ENCODE results near the gene C4BPB.

The C4BPB gene

DNA sequence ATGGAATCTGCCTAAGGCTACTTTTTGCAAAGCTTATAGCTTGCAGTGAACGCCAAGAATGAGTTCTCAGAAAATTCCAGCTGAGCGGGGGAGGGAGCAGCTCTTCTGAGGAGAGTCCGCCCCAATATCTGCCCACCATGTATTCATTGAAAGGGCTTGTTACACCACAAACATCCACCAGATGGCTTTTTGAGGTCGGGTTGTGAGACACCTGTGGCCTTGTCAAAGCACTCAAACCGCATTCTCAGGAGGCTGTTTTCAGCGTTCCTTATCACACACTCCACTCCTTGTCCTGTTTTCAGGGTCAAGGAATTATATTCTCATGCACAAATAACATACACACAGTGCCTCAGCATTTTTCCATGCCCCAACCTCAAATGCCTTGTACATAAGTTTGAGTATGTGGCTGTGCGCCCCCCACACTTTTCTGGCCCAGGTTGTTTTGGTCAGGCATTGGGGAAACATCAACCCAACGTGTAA, 3.9 kb upstream of the C4BPB start:
- DNase-seq (ENCODE audit: low read depth, low spot score): peak; percentile 75

DNA sequence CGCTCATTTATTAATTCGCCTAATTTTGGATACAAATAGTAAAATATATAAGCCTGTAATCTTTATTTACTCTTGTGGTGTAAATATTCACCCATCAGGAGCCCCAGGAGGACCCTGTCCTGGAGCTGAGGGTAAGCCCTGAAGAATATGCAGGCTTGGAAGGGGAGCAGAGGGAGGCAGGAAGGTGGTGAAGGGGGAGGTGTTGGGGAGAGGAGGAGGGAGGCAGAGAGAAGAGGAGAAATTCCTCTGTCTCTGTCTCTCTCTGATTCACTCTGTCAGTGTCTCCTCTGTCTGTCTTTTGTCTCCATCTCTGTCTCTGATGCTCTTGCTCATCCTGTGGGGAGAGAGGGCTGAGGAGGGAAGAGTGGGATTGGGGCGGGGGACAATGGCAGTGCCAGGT, 2.8 kb upstream of the C4BPB start:
- DNase-seq (ENCODE audit: low read depth, low spot score): no peak

DNA sequence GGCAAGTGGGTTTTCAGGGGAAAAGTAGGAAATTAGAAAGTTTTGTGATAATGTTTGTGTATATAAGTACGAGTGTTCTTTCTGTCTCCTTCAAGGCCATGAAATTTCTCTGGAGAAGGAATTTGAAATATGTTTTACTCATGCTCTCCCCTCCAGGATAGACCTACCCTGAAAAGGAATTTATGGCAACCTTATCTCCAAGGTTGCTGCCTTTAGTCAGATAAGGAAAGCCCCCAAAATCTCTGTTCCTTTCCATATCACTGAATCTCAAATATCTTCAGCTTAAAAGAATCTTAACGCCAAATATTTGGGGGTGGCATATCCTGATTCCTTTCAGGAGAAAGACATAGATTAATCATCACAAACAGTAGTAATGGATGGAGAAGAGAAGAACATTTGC, 499 bp upstream of the C4BPB start:
- no peak for DNase-seq (ENCODE audit: low read depth, low spot score)

DNA sequence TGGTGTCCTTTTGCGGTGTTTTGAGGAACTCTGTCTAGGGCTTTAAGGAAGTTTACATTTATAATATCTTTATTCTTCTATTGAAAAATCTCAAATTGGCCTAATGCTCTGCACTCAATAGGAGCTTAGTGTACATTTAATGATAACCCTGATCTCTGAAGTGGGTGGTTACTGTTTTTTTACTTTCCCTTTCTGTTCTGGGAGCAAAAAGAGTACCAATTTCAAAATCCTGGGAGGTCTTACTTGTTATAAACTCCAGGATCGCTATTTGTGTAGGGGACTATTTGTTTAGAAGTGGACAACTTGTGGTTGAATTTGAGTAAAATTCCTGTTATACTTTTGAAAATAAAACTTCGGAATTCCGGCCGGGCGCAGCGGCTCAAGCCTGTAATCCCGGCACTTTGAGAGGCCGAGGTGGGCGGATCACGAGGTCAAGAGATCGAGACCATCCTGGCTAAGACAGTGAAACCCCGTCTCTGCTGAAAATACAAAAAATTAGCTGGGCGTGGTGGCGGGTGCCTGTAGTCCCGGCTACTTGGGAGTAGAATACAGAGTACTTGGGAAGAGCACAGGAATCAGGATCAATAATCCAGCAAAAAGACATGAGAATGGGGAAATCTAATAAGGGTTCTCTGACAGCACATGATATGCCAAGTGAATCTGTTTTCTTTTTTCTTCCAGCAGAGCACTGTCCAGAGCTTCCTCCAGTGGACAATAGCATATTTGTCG, 1.1 kb downstream of the C4BPB start:
- no peak for DNase-seq (ENCODE audit: low read depth, low spot score)

DNA sequence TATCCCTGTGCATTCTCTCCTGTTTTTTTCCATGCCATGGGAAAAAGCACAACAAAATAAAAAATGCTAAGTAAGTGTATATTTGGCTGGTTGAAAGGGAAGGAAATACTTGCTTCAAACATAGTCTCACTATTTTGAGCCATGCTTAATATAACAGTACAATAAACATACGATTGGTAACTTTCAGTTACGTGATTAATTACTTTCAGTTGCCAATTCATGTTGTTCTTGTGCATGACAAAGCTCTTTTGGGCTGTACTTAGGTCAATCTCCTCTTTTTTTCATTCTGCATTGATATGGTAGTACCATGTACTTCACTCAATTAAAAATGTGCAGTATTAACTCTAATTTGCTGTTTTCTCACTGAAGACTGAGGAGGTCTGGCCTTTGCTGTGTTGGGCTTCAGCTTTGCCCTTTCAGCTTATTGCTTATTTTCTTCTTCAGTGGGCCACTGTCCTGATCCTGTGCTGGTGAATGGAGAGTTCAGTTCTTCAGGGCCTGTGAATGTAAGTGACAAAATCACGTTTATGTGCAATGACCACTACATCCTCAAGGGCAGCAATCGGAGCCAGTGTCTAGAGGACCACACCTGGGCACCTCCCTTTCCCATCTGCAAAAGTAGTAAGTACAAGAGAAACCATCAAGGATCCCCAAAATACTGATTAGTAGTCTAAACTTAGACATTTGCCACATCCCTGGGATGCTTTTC, 2.7 kb downstream of the C4BPB start:
- DNase-seq (ENCODE audit: low read depth, low spot score): no peak

DNA sequence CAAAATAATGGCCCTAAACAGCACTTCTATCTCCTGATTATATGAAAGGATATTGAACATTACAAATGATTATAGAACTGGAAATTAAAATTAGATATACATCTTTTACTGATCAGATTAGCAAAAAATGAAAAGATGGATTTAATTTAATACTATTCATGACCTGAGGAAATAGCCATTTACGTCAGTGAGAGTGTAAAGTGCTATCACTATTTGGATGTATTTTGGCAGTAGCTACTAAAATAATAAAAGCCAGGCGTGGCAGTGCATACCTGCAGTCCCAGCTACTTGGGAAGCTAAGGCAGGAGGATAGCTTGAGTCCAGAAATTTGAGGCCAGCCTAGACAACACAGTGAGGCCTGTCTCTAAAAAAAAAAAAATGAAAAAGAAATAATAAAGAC, 5.3 kb downstream of the C4BPB start:
- DNase-seq (ENCODE audit: low read depth, low spot score): no peak

DNA sequence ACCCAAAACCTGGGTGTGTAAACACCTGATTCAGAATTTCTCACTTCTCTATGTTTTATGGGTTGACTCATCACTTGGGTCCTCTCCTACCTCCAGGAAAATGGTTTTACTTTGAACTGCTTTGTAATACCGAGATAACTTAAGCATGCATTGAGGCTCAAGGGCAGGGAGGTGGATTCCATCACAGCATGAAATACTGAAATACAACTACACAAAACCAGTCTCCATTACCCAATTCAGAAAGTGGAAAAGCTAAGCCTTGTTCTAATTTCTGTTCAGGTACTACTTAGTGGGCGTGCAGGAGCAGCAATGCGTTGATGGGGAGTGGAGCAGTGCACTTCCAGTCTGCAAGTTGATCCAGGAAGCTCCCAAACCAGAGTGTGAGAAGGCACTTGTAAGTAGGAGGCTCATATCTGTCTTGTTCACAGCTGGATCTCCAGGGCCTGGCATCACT, 9.2 kb downstream of the C4BPB start:
- DNase-seq (ENCODE audit: low read depth, low spot score): no peak

DNA sequence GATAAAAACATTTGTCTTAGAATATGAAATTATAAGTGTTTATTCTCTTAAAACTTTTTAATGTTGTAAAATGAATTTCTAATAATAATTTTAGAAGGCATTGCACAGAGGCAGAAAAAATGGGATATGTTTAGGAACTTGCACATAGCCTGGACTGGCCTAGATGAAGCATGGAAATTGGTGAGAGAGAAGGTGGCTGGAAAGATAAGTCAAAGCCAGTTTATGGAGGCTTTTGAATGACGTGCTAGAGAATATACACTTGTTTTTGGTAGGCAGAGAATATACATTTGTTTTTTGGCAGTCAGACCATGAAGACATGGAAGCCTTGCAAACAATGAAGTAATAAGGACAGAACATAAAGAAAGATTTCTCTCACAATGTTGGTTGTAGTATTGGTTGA, 13.1 kb downstream of the C4BPB start:
- DNase-seq (ENCODE audit: low read depth, low spot score): no peak

DNA sequence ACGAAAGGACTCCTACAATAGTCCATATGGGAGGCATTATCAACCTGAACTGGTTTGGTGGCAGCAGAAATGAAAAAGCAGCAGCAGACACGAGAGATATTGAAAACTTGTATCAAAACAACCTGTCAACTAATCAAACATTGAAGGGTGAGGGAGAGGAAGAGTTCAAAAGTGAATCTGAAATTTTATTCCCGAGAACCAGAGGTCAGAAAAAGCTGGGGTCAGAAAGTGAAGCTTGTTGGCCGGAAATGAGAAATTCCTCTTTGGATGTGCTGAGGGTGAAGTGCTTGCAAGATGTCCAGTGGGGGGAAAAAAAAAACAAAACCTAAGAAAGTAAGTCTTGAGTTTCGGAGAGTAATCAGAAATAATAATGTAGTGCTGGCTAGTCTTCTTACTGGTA, 13.5 kb downstream of the C4BPB start:
- no peak for DNase-seq (ENCODE audit: low read depth, low spot score)

DNA sequence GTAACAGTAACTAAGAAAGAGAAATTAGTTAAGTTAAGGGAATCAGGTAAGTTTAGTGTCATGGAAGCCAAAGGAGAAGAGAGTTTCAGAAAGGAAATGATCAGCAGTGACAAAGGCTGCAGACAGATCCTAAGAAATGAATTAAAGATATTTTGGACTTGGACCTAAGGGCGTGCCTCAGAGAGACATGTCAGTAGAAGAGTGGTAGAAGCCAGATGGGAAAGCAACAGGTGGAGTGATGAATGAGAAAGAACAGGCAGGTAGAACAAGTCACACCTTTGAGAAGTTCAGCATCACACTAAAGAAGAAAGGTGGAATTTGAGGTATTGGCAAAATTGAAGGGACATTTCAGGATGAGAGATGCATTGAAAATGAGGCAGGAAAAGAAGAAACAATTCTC, 14.0 kb downstream of the C4BPB start:
- no peak for DNase-seq (ENCODE audit: low read depth, low spot score)

DNA sequence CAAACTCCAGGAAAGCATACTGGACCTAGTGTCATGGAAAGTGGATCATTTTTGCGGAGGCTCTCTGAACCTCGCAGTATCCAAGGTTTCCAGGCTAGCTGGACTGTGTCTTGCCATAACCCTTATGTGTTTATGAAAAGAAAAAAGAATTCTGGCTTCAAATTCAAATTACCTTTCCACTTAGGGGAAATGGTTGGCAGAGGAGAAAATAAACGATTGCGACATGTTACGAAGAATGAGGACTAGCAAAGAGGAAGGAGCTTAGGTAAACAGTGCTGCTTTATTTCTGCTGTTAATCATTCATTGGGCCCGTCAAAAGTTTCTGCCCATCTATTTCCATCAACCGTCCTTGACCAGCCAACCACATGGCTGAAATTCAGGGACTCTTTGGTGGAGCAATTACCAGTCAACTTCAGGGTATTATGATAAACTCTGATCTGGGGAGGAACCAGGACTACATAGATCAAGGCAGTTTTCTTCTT, 15.3 kb downstream of the C4BPB start, which contains the start of gene C4BPA:
C4BPA (plus strand) TSS at position 342 of the 482 bp plus-strand sequence. CDS start 8,793 bp downstream, outside the sequence.
- DNase-seq (ENCODE audit: low read depth, low spot score): no peak

DNA sequence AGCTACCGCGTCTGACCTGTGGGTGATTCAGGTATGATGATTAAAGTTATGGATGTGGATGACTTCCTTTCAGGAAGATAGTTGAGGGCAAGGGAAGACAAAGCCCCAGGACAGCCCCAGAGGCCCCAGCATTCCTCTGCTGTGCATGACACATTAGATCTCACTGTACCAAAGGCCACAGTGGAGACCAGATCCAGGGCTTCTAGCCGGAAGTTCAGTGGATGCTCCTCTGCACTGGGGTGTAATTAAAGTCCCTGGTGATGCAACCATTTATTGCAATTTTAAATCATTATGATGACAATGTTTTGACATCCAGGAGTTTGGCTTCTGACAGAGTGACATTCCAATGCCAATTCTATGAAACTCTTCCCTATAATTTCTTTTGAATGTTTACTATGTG, 20.3 kb downstream of the C4BPB start:
- DNase-seq (ENCODE audit: low read depth, low spot score): no peak

DNA sequence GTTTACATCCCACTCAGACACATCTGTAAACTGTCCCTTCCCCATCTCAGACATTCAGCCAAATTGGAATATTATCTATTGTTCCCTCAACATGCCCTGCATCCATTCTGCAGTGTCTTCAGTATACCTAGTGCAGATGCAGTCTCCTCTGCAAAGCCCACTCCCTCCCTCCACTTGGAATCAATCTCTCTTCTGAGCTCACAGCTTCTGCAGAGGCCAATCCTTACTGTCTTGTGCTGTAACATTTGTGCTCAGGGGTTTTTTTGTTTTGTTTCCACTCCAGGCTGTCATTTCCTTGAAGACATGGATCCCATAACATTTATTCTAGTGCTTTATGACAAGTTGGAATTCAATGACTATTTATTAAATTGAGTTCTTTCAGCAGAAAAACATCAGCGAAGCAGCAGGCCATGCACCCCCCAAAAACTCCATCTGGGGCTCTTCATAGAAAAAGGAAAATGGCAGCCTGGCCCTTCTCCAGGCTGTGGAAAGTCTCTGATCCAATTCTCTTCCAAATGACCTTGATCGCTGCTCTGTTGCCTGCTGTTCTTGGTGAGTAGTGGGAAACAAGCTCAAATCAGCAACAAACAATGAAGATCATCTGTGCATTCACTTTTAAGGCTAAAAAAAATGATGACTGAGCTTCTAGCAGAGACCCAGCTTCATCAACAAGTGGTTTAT, 24.1 kb downstream of the C4BPB start:
- no peak for DNase-seq (ENCODE audit: low read depth, low spot score)

DNA sequence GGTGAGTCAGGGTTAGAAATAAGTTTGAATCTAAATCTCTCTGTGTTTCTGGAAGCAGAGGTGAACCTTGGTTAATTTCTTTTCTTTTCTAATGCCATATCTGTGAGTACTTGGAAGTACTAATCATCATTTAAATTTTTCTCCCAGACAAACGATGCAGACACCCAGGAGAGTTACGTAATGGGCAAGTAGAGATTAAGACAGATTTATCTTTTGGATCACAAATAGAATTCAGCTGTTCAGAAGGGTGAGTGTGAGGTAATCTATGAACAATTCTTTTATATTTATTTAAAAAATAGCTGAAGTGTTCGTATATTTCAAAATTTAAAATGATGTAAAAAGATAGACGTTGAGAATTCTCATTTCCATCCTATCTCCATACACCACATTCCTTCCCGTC, 26.6 kb downstream of the C4BPB start:
- DNase-seq (ENCODE audit: low read depth, low spot score): no peak

DNA sequence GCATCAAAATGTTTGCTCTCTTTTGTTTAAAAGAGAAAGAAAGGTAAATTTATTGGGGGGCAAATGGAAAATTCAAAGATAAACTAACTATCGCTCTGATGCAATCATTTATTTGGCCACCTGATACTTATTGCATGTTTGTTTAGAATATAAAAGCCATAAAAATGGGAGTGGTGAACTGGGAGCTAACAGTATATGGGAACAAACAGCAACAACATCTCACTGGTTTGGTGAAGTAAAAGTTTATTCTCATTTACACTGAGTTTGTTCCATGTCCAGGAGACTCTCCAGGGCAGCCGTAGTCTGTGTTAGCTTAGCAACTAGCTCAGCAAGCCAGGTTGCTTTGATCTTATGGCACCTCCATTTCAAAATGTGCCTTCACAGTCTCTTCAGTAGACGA, 35.7 kb downstream of the C4BPB start:
- no peak for DNase-seq (ENCODE audit: low read depth, low spot score)

DNA sequence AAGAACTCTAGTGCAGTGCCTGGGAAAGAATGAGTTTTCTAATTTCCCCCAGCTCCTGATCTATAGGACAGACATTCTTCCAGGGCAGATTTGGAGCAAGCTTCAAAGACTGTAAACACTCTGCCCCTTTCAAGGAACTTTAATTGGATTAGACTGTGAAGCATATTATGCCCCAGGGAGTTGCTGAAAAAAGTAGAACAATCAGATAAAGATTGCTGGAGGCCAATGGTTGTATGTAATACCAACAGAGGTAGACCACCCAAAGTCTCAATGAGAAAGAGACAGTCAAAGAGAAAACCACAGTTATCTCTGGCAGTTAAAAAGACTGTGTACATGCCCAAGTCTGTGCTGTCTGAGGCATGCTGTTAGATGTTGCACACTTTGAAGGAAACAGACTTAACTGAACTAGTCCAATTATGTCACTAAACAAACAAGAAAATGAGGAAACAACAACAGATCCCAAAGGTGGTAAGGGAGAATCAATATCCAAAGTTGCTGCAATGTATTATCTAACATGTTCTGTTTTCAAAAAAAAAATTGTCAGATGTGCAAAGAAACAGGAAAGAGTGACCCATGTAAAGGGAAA, 39.8 kb downstream of the C4BPB start:
- peak; percentile 24 for DNase-seq (ENCODE audit: low read depth, low spot score)

DNA sequence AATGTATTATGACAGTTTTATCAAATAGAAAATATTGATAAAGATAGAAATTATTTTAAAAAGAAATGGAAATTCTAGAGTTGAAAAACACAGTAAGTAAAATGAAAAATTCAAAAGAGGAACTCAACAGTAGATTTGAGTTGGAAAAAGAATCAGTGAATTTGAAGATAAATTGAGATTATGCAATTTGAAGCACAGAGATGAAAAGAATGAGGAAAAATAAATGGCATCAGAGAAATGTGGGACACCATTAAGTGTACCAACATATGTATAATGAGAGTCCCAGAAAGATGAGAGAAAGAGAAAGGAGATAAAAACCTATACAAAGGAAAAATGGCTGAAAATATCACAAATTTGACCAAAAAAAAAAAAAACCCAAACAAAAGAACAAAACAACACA, 40.4 kb downstream of the C4BPB start:
- DNase-seq (ENCODE audit: low read depth, low spot score): no peak

DNA sequence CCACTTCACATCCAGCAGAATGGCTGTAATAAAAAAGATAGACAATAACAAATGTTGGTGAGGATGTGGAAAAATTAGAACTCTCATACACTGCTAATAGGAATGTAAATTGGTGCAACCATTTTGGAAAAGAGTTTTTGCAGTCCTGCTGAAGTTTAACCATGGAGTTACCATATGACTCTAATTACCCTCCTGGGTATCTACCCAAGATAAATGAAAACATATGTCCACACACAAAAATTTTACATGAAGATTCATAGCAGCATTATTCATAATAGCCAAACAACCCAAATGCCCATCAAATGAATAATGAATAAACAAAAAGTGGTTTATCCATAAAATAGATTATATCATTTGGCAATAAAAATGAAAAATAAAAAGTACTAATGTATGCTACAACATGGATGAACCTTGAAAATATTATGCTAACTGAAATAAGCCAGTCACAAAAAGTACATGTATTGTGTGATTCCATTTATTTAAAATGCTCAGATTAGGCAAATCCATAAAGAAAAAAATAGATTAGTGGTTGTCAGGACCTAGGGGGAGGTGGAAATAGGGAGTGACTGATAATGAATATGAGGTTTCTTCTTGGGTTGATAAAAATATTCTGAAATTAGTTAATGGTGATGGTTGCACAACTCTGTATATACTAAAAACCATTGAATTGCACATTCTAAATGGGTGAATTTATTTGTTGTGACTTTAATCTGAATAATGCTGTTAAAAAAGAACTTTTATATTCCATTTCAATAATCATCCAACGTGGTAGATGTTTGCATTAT, 41.8 kb downstream of the C4BPB start:
- no peak for DNase-seq (ENCODE audit: low read depth, low spot score)

DNA sequence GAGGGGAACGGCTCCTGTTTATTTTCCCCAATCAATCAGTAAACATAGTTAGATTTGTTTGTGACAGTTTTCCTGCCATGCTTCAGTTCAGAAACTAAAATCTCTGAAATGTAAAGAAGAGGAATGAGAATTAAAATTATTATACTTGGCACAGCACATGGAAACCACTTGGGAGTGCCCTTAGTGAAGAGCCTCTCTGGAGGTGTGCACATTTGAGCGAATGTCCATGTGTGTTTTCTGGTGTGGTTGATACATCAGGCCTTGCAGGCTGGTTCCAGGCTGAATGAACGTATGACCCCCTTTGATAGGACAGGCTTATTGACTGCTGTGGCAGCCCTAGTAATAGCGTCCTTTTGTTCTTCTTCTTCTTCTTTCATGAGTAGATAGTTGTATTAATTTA, 42.5 kb downstream of the C4BPB start:
- no peak for DNase-seq (ENCODE audit: low read depth, low spot score)

DNA sequence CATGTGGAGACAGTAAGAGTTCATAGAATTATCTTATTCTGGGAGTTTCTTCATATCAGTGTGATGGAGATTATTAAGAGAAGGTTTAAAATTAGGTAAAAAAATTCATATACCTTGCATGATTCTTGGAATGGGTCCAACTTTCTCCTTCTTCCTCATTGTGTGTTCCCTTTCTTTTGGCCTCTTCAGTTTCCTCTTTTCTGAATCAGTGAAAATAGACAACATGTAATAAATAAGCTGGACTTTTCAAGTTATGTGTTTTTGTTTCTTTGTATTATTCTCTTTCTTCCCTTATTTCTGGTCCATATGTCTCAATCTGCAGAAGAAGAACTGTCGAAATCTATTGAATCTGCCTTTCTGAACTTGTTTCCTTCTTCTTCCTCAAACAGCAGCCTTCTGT, 45.9 kb downstream of the C4BPB start:
- DNase-seq (ENCODE audit: low read depth, low spot score): no peak

DNA sequence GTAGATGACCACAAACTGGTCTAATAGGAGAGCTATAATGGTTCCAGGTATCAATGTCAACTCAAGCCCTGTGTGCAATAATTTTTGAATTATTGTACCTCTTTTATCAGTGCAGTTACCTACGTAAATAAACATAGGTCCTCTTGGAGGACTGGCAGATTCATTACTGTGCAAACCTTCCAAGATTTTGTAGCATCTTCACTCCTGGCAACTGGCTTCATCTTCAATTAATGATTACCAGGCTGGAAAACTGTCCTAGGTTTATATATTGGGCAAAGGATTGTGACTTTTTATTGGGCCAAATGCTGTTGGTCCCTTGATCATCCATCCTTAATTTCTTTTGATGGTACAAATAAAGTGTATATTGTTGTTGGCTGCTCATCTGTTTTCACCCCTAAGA, 51.0 kb downstream of the C4BPB start:
- DNase-seq (ENCODE audit: low read depth, low spot score): no peak
